Stimulated activated CD4-positive, alpha-beta T cell treated with anti-CD3 and anti-CD28 coated beads, Interleukin-4, amount 100 ng/mL, for 1 hour (primary cell): Measurements from ENCODE around the gene TMEM178B.

Experiments
- DNase-seq: peaks from one replicate; pipeline ENCODE4 v3.0.0-alpha.2; 2020

TMEM178B gene

DNA sequence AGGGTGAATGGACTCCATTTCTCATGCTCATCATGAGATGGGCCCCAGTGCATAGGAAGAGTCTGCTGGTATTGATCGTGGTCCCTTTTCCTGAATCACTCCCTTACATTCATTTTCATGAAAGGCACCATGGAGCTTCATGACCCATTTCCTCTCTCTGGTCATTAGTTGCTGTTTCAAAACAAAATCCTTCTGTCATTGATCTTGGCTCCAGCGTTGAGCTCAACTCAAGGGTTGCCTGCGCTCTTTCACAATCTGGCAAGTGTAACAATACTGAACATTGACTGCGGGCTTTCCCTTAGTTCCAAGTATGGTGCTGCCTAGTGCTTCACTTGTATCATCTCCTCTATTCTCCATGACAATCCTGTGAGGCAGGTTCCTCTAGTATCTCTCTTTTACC, 197.6 kb downstream of the TMEM178B start:
- DNase-seq = no peak

DNA sequence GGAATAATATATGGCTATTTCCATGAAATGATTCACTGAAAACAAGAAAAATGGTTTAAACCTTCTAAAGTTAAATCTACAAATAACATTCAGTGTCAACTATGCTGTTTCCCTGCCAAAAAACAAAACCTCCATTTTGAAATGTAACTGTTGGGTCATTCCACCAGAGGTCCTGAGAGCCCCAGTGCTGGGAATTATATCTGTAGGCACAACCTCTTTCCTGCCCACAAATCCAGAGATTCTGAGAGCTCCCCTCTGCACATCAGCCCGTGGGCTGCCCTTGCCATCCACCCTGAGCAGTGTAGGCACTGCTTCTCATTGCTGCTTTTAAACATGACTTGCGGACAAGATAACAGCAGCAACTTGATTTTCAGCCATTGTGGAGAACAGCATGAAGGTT, 198.6 kb downstream of the TMEM178B start:
- DNase-seq = no peak

DNA sequence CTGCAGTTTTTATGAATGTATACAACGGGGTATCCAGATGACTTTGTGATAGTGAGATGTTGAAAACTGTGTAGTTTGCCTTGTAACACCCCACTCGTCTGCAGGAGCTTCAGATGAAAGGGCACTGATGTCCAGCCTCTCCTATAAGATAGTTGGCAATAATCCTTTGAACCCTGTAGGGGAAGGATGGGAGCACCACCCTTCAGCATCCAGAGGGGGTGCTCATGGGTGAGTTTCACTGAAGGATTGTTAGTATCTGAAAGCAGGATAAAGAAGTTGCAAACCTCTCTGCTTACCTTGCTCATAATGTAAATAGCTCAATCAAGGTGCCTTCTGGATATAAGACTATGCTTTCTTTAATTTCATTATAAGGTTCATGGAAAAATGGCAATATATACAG, 201.5 kb downstream of the TMEM178B start:
- DNase-seq = no peak

DNA sequence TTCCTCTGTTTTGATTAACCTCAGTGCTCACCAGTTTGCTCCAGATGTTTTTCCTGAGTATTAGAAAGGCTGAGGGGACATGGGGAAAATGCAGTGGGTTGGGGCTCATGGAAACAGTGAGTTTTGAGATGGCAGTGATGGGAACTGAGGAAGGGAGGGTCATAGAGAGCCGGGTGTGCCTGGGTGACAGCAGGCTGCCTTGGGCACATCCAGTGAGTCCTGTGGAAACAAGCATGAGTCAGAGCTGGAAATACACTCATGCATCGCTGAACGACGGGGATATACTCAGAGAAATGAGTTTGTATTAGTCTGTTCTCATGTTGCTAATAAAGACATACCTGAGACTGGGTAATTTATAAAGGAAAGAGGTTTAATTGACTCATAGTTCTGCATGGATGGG, 202.2 kb downstream of the TMEM178B start:
- no peak for DNase-seq

DNA sequence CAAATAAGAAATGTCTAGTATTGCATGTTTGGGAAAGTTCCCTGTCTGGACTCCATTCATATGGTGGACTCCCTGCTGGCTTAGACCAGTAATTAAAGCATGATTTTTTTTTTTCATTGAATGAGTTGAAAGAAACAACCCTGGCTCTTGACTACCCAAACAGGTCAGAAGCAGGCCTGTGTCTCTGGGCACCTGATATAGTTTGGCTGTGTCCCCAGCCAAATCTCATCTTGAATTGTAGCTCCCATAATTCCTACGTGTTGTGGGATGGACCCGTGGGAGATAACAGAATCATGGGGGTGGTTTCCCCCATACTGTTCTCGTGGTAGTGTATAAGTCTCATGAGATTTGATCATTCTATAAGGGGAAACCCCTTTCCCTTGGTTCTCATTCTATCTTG, 206.2 kb downstream of the TMEM178B start:
- DNase-seq = no peak

DNA sequence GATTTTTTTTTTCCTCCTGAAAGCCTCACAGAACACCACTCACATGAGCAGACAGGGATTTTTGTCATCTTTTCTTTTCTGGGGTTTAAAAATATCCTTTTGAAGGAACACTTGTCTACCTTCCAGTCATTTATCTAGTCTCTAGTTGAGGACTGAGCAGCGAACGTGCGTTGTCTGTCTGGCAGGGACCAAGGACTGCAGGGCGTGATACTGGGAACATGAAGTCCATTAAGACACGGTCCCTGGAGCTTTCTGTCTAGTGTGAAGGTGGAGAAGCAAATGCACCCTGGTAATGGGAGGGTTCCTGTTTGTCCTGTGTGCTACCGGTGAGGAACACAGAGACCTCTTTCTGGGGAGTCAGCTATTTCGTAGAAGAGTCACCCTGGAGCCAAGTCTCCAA, 207.4 kb downstream of the TMEM178B start:
- no peak for DNase-seq

DNA sequence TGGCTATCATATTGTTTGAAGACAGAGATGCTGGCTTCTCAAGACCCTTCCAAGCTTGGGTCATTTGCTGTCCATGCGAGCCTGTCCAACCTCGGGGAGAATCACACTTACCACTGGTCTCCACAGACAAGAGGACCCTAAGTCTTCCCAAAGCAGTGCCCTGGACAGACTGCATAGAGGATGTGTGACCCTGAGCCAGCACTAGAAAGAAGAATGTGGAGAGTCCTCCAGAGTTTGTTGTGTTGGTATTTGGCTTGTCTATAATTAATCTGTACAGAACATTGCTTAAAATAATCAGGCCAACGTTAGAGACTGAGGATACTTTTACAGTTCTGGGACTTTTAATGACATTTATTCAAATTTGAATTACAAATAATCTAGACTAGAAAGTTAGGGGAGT, 212.7 kb downstream of the TMEM178B start:
- no peak for DNase-seq

DNA sequence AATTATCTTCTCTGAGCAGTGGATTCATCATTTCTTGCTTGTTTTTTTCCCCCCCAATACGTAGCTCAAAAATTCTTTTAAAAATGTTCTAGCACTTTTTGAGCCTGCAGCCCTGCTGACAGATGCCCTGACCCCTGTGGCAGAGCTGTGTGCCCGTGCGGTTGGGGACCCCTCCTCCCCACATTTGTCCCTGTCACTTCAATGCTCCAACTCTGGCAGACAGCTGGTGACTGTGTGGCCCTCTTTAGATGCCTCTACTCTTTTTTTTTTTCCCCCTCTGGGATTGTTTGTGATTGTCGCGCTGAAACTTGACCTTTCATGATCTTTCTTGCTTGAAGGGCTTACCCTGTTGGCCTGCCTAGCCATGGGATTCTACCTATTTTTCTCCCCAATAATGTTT, 214.1 kb downstream of the TMEM178B start:
- no peak for DNase-seq

DNA sequence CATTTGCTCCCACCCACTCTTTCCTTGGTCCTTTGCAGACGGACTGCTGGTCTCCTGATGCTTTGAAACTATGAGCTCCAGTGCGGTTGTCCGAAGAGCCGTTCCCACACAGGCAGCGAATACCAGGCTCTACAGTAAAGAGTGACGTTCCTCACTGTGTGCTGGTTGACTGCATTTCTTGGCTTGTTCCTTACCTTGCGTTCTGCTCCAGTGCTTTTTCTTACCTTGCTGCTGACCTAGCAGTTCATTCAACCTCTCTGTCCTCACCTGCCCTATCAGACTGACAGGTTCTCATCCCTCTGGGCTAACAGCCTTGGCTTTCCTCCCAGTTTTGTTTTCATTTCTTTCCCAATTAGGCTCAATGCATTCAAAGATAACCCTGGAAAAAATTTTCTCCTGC, 214.8 kb downstream of the TMEM178B start:
- no peak for DNase-seq

DNA sequence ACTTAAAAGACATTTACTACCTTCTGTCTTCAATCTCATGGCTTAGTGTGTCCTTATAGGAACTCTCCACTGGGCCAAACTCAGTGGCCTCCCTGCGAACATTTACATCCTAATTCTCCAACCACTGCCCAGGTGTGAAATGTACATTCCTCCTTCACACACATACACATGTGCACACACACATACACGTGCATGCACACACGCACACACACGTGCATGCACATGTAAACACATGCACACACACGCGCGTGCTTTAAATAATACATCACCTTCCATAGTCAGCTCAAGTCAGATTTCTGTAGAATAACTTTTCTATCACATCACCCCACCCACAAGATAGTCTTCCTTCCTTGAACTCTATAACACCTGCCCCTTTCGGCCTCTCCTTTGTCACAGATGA, 216.5 kb downstream of the TMEM178B start:
- no peak for DNase-seq

DNA sequence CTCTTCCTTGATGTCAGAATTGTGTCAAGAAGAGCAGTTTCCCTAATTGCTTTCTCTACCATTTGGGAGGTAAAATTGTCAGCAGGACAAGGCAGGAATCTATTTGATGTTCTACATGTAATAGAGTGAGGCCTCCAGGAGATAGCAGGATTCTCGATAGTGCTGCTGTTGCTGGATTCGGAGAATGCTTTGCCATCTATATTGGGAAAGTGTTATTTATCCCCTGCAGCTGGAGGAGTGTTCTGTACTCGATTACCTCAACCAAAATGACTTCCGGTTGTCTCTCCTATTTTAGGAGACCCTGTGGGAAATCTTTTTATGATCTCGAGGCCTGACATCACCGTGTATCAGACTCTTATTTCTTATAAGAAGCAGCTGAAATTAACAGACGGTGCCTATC, 217.1 kb downstream of the TMEM178B start:
- DNase-seq = no peak

DNA sequence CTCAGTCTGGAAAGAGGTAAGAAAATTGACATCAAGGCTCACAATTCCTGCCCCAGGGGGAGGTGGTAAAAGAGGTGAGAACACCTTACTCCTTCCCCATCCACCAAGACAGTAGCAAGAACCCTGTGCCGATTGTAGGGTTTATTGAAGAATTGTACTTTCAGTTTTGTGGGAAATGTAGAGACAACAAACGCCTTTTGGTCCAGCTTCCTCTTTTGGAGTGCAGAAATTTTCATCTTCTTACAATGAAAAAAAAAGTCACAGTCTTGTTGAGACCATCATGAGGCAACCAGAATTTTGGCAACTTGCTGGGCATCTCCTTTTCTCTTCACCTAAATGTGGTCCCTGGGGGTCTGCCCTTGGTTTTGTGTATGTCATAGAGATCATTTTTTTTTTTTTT, 217.7 kb downstream of the TMEM178B start:
- DNase-seq = no peak

DNA sequence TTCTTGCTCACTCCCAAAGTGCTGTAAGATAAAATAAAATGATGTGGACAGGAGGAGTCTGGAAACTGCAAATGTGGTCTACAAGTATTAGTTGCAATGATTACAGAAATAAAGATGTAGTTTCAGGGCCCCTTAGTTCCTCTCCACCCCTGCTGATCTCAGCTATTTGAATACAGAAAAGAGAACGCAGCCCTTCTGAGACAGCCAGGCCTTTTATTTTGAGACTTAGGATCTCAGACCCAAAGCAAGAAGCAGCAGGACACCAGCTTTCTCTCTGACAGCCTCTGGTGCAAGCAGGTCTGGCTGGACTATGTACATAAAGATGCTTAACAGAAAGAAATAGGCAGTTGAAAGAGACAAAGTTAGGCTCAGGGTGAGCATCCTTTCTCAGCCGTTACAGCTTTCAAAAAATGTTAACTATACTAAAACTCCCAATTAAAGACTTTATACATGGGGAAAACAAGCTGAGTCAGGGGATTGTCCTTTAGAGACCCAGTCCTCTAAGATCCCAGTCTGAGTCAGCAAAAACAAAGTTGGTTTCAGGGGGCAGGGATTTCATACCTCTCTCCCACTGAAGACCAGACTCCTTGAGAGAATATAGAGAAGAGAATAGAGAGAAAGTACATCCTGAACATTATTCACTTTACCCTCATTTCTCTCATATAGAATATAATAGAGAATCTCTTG, 220.4 kb downstream of the TMEM178B start:
- DNase-seq = no peak

DNA sequence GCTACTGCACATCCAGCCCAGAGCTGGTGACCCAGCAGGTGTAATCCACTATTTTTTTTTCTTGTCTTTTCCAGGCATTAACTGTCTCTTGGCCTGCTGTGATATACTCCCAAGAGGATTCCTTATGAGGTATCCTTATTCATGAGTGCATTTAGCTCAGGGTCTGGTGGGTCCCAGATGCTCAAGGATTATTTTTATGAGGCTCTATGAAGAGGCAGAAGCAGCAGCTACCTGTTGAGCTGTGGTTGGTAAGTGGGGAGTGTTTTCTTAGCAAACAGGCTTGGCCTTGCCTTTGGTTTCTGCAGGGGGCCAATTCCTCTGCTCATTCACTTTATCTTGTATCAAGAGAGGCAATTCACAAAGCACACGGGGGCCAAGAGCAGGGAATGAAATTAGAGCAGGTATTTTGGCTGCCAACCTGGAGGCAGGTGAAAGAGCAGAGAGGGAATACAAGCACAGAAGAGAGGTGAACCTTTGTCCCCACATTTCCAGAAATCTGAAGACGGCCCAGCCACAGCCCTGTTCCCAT, 221.6 kb downstream of the TMEM178B start:
- DNase-seq = no peak

DNA sequence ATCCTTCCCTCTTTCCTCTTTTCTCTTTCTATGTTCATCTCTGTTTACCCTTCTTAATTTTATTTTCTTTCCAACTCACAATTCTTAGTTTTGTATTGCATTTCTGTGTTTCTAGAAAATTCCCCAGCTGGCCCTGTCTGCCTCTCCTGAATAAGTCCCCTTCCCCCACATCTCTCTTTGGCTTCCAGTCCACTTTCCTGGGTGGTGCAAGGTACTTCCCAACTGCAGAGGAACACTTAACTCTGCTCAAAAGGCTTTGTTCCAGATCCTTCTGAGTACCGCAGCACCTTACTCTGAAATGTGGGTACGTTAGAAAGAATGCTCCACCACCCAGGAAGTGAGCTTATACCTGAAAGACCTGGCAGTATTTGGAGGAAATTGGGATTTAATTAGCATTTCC, 227.0 kb downstream of the TMEM178B start:
- no peak for DNase-seq

DNA sequence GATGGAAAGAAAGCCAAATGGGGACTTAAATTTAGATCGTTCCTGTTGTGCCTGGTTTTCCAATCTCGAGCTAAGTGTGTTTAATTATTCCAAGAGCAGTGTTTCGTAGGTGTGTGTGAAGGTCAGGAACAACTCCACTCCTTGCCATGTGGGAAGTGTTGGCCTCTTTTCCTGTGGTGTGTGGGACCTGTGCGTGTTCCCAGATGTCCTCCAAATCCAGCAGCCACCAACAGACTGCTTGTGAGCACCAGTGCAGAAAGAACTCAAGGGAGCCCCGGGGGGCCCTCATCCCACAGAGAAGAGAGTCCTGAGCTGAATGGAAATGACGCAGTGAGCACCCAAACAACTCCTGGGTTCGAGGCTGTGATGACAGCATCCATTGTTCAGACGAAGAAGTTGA, 227.7 kb downstream of the TMEM178B start:
- no peak for DNase-seq

DNA sequence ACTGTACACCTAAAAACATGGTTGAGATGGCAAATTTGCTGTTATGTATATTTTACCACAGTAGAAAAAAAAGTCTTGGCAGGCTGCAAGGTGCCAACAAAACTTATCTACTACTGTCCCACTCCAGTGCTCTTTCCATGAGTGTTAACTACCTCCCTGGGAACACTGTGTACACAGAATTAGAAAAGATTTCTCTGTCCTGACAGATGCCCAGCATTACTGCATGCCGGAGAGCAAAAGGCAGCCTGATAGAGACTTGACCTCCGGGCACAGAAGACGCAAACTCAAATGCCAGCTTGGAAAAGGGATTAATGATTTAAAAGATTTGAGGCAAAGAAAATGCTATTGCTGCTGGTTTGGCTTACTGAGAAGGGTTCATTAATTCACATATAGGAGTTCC, 228.8 kb downstream of the TMEM178B start:
- DNase-seq = no peak

DNA sequence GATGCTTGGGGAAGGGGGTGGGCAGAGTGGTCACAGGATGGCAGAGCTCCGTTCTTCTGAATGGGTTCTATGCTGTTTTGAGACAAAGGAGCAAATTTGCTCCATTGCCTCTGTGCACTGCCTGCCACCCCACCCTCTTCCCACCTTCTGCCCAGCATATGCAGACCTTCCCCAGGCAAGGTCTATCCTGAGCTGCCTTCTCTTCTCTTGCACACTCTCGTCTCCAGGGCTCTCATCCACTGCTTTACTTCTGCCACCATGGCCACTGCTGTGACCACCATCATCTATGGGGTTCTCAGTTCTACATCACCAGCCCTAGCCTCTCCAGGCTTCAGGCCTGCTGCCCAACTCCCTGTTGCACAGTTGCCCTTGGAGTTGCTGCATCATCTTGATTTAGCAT, 230.4 kb downstream of the TMEM178B start:
- no peak for DNase-seq

DNA sequence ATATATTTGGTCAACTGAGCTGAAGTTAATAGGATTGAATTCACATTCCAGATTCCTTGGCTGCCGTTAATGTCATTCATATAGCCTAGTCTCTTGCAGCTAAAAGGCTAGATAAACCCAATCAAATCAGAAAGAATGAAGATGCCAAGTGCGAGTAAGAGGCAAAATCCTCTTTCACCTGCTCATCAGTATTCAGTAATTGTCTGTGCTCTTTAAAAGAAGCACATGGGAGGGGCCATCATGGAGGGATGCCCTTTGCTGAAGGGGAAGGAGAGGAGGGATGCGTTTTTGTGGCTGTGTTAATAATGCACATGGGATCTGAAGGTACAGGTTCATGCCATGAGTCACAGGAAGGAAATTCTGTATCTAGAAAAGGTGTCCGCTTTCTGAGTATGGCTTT, 232.2 kb downstream of the TMEM178B start:
- DNase-seq = no peak

DNA sequence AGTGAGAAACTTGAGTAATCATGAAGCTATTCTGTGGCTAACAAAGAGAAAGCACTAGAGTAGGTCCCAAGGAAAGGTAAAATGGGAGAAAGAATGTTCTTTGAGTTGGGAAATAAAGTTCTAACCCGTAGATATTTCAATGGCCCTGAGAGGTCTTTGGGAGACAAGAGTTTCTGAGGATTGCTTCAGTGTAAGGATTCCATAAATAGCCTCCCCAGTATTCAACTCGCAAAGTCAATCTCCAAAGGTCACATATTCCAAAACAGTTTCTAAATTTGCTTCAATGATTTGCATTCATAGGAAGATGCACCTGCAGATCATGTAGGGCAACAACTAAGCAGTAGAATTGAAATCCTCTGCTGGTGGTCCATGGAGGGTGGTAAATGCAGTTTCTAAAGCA, 238.5 kb downstream of the TMEM178B start:
- DNase-seq = no peak

DNA sequence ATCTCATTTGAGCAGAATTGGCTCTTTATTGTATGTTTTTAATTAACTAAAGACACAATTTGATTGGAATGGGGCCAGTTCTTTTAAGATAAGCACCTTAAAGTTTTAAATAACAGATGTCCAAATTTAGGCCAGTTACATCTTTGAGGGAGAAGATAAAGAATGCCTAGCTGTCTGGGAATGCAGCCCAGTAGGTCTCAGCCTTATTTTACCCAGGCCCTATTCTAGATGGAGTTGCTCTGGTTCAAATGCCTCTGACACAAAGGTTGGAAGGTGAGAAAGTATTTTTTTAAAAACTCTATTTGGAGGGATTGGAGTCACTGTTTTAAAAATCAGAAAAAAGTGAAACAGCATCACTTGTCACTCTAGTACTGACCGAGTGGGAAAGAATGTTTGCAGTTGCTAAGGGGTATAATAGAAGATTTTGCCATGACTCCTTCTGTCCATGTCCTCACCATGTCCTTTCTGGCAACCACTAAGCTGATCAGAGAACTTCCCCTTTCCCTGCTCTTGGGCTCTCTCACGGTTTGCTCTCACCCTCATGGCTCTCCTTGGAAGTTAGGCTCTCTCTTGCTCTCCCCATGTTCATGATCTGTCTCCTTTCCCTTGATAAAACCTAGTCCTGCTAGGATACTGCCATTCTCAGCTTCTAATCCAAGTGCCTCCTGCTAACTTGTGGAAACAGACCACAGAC, 239.1 kb downstream of the TMEM178B start:
- DNase-seq = no peak

DNA sequence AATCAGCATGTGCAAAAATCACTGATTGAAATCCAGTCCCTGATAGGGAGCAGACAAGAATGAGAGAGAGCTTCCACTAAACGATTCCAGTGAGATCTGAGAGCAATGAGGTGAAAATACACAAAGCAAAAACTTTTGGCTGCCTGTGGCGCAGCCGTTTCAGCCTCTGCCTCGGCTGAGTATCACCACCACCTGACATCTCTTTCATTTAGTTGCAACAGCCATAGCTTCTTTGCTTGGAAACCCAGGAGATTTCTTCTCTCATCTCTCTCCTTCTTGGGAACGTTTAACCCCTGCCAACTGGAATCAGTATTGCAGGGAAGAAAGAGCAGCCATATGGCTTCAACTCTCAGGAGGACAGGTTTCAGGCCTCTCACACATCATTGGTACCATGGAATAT, 240.0 kb downstream of the TMEM178B start:
- no peak for DNase-seq

DNA sequence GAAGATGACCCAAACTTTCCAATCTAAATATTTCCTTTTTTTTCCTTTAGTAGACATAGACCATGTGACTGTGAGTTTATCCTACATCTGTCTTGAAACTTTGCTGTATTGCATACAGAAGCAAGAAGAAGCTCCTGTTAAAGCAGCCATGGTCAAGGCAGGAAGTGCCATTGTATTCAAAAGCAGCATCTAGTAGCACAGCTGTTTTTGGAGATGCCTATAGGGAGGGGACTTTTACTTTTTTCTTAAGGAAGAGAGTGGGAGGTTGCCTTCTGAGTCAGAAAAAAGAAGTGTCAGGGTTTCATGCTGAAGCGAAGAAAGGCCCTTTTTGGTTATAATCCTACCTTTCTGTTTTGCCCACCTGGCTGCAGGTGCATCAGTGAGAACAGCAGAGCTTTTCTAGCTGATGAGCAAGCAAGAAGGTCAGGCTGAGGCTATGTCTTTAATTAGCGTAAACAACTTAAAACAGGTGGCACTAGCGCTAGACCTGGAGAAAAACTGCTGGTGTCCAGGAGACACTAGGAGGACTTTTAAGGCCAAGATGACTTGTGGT, 243.2 kb downstream of the TMEM178B start:
- no peak for DNase-seq

DNA sequence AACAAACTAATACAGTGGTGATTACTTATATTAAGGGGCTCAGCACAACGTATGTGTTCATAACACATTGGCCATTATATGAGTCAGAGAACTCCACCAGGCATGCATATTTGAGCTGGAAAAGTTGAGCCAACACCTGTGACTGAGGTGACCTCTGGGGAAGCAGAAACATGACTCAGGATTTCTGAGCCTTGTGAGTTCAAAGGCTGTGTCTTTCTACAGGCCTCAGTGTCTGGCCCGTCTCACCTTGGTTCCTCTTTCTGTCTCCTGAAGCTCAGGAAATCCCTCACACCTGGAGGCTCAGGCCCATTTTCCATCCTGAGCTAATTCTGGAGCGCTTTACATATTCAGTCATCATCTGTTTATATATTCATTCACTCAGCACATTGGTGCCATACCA, 246.4 kb downstream of the TMEM178B start:
- DNase-seq = no peak

DNA sequence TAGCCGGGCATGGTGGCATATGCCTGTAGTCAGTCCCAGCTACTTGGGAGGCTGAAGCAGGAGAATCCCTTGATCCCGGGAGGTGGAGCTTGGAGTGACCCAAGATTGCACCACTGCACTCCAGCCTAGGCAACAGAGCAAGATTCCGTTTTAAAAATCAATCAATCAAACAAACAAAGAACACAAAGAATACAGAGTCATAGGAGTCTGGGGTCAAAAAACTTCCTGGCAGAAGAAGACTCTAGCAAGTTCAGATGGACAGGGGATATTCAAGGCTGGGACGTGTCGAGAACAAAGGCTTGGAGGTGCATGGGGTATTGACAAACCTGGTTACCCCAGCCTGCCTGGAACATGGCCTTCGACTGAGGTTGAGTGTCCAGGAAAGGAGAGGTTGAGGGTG, 248.5 kb downstream of the TMEM178B start:
- no peak for DNase-seq
